ENCODE results near the gene RPS6KA4. TPM values are rescaled to one million over a fixed set of nuclear protein-coding genes. Genes with fewer than 3 reads are reported as not detected.

Gene RPS6KA4
- total RNA-seq, 1 donor: 39.4 TPM

- Histone ChIP-seq H3K4me1 (ENCODE audit: insufficient read depth, low read length) (peaks cover 22% of the 10 kb centered on the region), H2AFZ (ENCODE audit: low read length) (no peak overlapping the region), H3K27ac (ENCODE audit: low read depth, low read length) (no peak overlapping the region), H3K4me3 (ENCODE audit: insufficient read depth, low read length) (no peak overlapping the region), H3K4me2 (ENCODE audit: insufficient read depth, low read length) (no peak overlapping the region), H3K79me2 (ENCODE audit: insufficient read depth, low read length) (no peaks in the 10 kb centered on the region), H3K9me3 (ENCODE audit: low read depth, low read length) (no peaks in the 10 kb centered on the region), H4K20me1 (ENCODE audit: insufficient read depth, low read length) (no peaks in the 10 kb centered on the region), H3K36me3 (ENCODE audit: insufficient read depth, low read length) (no peaks in the 10 kb centered on the region), H3K27me3 (ENCODE audit: insufficient read depth, low read length) (no peaks in the 10 kb centered on the region)
- peak; percentile 95 for DNase-seq (ENCODE audit: insufficient read length, low spot score, missing footprints)
- no peak for TF ChIP-seq CTCF (IDR thresholded peaks at IDR 0.05; ENCODE audit: extremely low read depth, low read depth, low read length)
Measured at GRCh38 chr11:64334764-64335735, 23.9 kb upstream of the RPS6KA4 start.

GRCh38 chr11:64337538-64338249, 21.3 kb upstream of the RPS6KA4 start:
- no peaks in the 10 kb centered on the region for H3K9me3 ChIP-seq (ENCODE audit: low read depth, low read length)
- no peak overlapping the region for H2AFZ ChIP-seq (ENCODE audit: low read length)
- no peak for TF ChIP-seq CTCF (IDR thresholded peaks at IDR 0.05; ENCODE audit: extremely low read depth, low read depth, low read length)
- no peak overlapping the region for H3K27ac ChIP-seq (ENCODE audit: low read depth, low read length)
- no peaks in the 10 kb centered on the region for H4K20me1 ChIP-seq (ENCODE audit: insufficient read depth, low read length)
- H3K27me3 ChIP-seq (ENCODE audit: insufficient read depth, low read length): no peaks in the 10 kb centered on the region
- no peak overlapping the region for H3K4me3 ChIP-seq (ENCODE audit: insufficient read depth, low read length)
- no peak overlapping the region for H3K4me2 ChIP-seq (ENCODE audit: insufficient read depth, low read length)
- no peaks in the 10 kb centered on the region for H3K79me2 ChIP-seq (ENCODE audit: insufficient read depth, low read length)
- no peak for DNase-seq (ENCODE audit: insufficient read length, low spot score, missing footprints)
- H3K36me3 ChIP-seq (ENCODE audit: insufficient read depth, low read length): no peaks in the 10 kb centered on the region
- peaks cover 13% of the 10 kb centered on the region for H3K4me1 ChIP-seq (ENCODE audit: insufficient read depth, low read length)

- Histone ChIP-seq H3K4me1 (ENCODE audit: insufficient read depth, low read length) (peaks cover 13% of the 10 kb centered on the region), H3K27ac (ENCODE audit: low read depth, low read length) (no peak overlapping the region), H4K20me1 (ENCODE audit: insufficient read depth, low read length) (no peaks in the 10 kb centered on the region), H2AFZ (ENCODE audit: low read length) (no peak overlapping the region), H3K27me3 (ENCODE audit: insufficient read depth, low read length) (no peaks in the 10 kb centered on the region), H3K4me2 (ENCODE audit: insufficient read depth, low read length) (no peak overlapping the region), H3K9me3 (ENCODE audit: low read depth, low read length) (no peaks in the 10 kb centered on the region), H3K79me2 (ENCODE audit: insufficient read depth, low read length) (no peaks in the 10 kb centered on the region), H3K36me3 (ENCODE audit: insufficient read depth, low read length) (no peaks in the 10 kb centered on the region), H3K4me3 (ENCODE audit: insufficient read depth, low read length) (no peak overlapping the region)
- peak; percentile 85 for DNase-seq (ENCODE audit: insufficient read length, low spot score, missing footprints)
- TF ChIP-seq CTCF (IDR thresholded peaks at IDR 0.05; ENCODE audit: extremely low read depth, low read depth, low read length): no peak
Measured at GRCh38 chr11:64338716-64339115, 20.2 kb upstream of the RPS6KA4 start.

- Histone ChIP-seq H3K27ac (ENCODE audit: low read depth, low read length) (no peak overlapping the region), H3K4me3 (ENCODE audit: insufficient read depth, low read length) (no peak overlapping the region), H3K4me1 (ENCODE audit: insufficient read depth, low read length) (peaks cover 13% of the 10 kb centered on the region), H3K9me3 (ENCODE audit: low read depth, low read length) (no peaks in the 10 kb centered on the region), H2AFZ (ENCODE audit: low read length) (no peak overlapping the region), H3K4me2 (ENCODE audit: insufficient read depth, low read length) (no peak overlapping the region), H3K79me2 (ENCODE audit: insufficient read depth, low read length) (no peaks in the 10 kb centered on the region), H3K27me3 (ENCODE audit: insufficient read depth, low read length) (no peaks in the 10 kb centered on the region), H4K20me1 (ENCODE audit: insufficient read depth, low read length) (no peaks in the 10 kb centered on the region), H3K36me3 (ENCODE audit: insufficient read depth, low read length) (no peaks in the 10 kb centered on the region)
- TF ChIP-seq CTCF (IDR thresholded peaks at IDR 0.05; ENCODE audit: extremely low read depth, low read depth, low read length): no peak
- DNase-seq (ENCODE audit: insufficient read length, low spot score, missing footprints): peak; percentile 29
Measured at GRCh38 chr11:64339286-64339685, 19.7 kb upstream of the RPS6KA4 start.

Measured in osteoblast (primary cell).